Lung (tissue), 12 donors: ENCODE data around the gene CAPZA1. TPM values are rescaled to one million over a fixed set of nuclear protein-coding genes. Genes with fewer than 3 reads are reported as not detected.

ENCODE experiments used
- ATAC-seq: fragments of 200-7000 bp; cut with Tn5 transposase; one replicate; pipeline ENCODE4 v1.9.1; 2020; ENCODE audit warnings: moderate number of reproducible peaks; ENCODE audit not compliant: insufficient read depth, low FRiP score
- DNase-seq, 3 donors: peaks; one replicate each; pipeline ENCODE4 v3.0.0-alpha.2; 2013 to 2017
- H3K27ac ChIP-seq, 2 donors: one replicate each; pipeline ENCODE4 v1.5.1; 2013; ENCODE audit warnings: mild to moderate bottlenecking in 2 of 2, moderate library complexity in 2 of 2, control low read depth in 1 of 2, inconsistent platforms in 1 of 2, low read depth in 1 of 2, low read length in 1 of 2
- H3K27me3 ChIP-seq, 3 donors: one replicate each; pipeline ENCODE4 v1.5.1; 2013; ENCODE audit warnings: low read length in 2 of 3; ENCODE audit not compliant: control insufficient read depth in 3 of 3, insufficient read depth in 3 of 3
- H3K36me3 ChIP-seq, 4 donors: one replicate each; pipeline ENCODE4 v1.5.1; 2013; ENCODE audit warnings: low read length in 4 of 4, mild to moderate bottlenecking in 1 of 4, moderate library complexity in 1 of 4; ENCODE audit not compliant: control insufficient read depth in 4 of 4, insufficient read depth in 4 of 4
- H3K4me1 ChIP-seq, 5 donors: one replicate each; pipeline ENCODE4 v1.5.1; 2013; ENCODE audit warnings: low read length in 5 of 5, mild to moderate bottlenecking in 2 of 5, moderate library complexity in 1 of 5; ENCODE audit not compliant: control insufficient read depth in 5 of 5, insufficient read depth in 5 of 5
- H3K4me3 ChIP-seq: one replicate; pipeline ENCODE4 v1.5.1; 2013; ENCODE audit warnings: mild to moderate bottlenecking, control low read depth, moderate library complexity
- H3K9ac ChIP-seq, 2 donors: one replicate each; pipeline ENCODE4 v1.5.1; 2013; ENCODE audit warnings: low read length in 2 of 2, control low read depth in 1 of 2; ENCODE audit not compliant: insufficient read depth in 1 of 2
- H3K9me3 ChIP-seq, 4 donors: one replicate each; pipeline ENCODE4 v1.5.1; 2013; ENCODE audit warnings: low read length in 3 of 4, mild to moderate bottlenecking in 1 of 4, moderate library complexity in 1 of 4; ENCODE audit not compliant: control insufficient read depth in 4 of 4, insufficient read depth in 3 of 4
- CTCF ChIP-seq: IDR thresholded peaks from 2 replicates; pipeline ENCODE4 v1.5.1; 2012; ENCODE audit warnings: mild to moderate bottlenecking; ENCODE audit errors: control extremely low read depth, extremely low read depth
- WGBS, 2 donors: extraction: QIAGEN DNeasy Blood & Tissue Kit; methylation state at CpG; one replicate each; pipeline ENCODE4 v1.1.7; 2013; 5-methylcytosine and 5-hydroxymethylcytosine counted together
- polyA plus RNA-seq, 2 donors: library from polyadenylated mRNA; stranded (reverse); fragments of 200-250 nt; gene quantifications; one replicate each; pipeline ENCODE4 v1.2.1, GENCODE V29; 2013
- total RNA-seq, 2 donors: library from RNA; depleted of rRNA in 1 of 2; stranded (reverse); fragments of >200 nt in 1 of 2; gene quantifications; one replicate each; pipeline ENCODE4 v1.2.1, GENCODE V29; 2014 to 2021
- donor health status: control.
- donor health status: control.
- donor health status: Bipolar disorder and iron deficiency.
- donor health status: healthy.
- donor health status: DM: yes; HTN: yes; CAD: no.

The CAPZA1 gene
- total and polyA plus RNA-seq, 4 donors, result 72.3 to 167 (median 106) TPM

- H3K4me3 ChIP-seq, result no peak overlapping the region
- peaks cover 0 to 20% (median 0%) of the 10 kb centered on the region in 5 donors for H3K4me1 ChIP-seq
- no peak overlapping the region for H3K27ac ChIP-seq
- H3K9ac ChIP-seq, result no peak overlapping the region
- no peak for TF ChIP-seq CTCF
- DNase-seq, result no peak
- H3K36me3 ChIP-seq, result peaks cover 3 to 7% (median 4%) of the 10 kb centered on the region in 4 donors
- no peaks in the 10 kb centered on the region for H3K9me3 ChIP-seq
- no peaks in the 10 kb centered on the region for H3K27me3 ChIP-seq
- ATAC-seq, result no peak
Measured at GRCh38 chr1:112626887-112627286, 7.3 kb downstream of the CAPZA1 start.

GRCh38 chr1:112628516-112628915 lies 8.9 kb downstream of the CAPZA1 start:
- Histone ChIP-seq H3K4me1 (peaks cover 0 to 20% (median 0%) of the 10 kb centered on the region in 5 donors), H3K4me3 (no peak overlapping the region), H3K9me3 (no peaks in the 10 kb centered on the region), H3K9ac (no peak overlapping the region), H3K36me3 (peaks cover 3 to 7% (median 4%) of the 10 kb centered on the region in 4 donors), H3K27me3 (no peaks in the 10 kb centered on the region), H3K27ac (no peak overlapping the region)
- ATAC-seq, result no peak
- WGBS, 2 donors, result 78 to 84% methylated on average over 2 of the region's 2 CpGs
- no peak for DNase-seq
- no peak for TF ChIP-seq CTCF

GRCh38 chr1:112629256-112629655 lies 9.6 kb downstream of the CAPZA1 start:
- peaks cover 0 to 20% (median 0%) of the 10 kb centered on the region in 5 donors for H3K4me1 ChIP-seq

More at GRCh38 chr1:112629256-112629655, 9.6 kb downstream of the CAPZA1 start:
- ATAC-seq, result no peak
- H3K9me3 ChIP-seq, result no peaks in the 10 kb centered on the region
- no peak overlapping the region for H3K9ac ChIP-seq
- no peak for TF ChIP-seq CTCF
- H3K27ac ChIP-seq, result no peak overlapping the region
- no peak for DNase-seq
- H3K36me3 ChIP-seq, result peaks cover 3 to 7% (median 4%) of the 10 kb centered on the region in 4 donors
- no peaks in the 10 kb centered on the region for H3K27me3 ChIP-seq
- H3K4me3 ChIP-seq, result no peak overlapping the region
